GM12892 (cell line): ENCODE measurements around the gene AKAP13. TPM values are rescaled to one million over a fixed set of nuclear protein-coding genes. Genes with fewer than 3 reads are reported as not detected.

Source experiments
- DNase-seq: peaks from one replicate; pipeline ENCODE4 v3.0.0; 2011; ENCODE audit not compliant: insufficient read length
- FAIRE-seq: peaks from 2 replicates; lab custom pipeline; 2011; peaks lifted over from hg19 to GRCh38; lab: Jason Lieb, UNC
- POLR2A ChIP-seq: IDR thresholded peaks from 2 replicates; pipeline ENCODE4 v1.6.1; 2011; ENCODE audit warnings: low read depth, low read length, control low read depth
- POLR2AphosphoS5 ChIP-seq: IDR thresholded peaks from 2 replicates; pipeline ENCODE4 v1.6.1; 2011; ENCODE audit warnings: low read depth, low read length, control low read depth
- TAF1 ChIP-seq: IDR thresholded peaks from 2 replicates; pipeline ENCODE4 v1.6.1; 2011; ENCODE audit warnings: low read depth, mild to moderate bottlenecking, control low read depth, low read length, borderline replicate concordance
- polyA plus RNA-seq: library from polyadenylated mRNA; unstranded; fragments of >200 nt; gene quantifications from one replicate; pipeline ENCODE4 v1.2.1, GENCODE V29; 2012; ENCODE audit warnings: missing spikeins, inconsistent platforms; ENCODE audit not compliant: missing spikeins

Gene AKAP13, protein sequence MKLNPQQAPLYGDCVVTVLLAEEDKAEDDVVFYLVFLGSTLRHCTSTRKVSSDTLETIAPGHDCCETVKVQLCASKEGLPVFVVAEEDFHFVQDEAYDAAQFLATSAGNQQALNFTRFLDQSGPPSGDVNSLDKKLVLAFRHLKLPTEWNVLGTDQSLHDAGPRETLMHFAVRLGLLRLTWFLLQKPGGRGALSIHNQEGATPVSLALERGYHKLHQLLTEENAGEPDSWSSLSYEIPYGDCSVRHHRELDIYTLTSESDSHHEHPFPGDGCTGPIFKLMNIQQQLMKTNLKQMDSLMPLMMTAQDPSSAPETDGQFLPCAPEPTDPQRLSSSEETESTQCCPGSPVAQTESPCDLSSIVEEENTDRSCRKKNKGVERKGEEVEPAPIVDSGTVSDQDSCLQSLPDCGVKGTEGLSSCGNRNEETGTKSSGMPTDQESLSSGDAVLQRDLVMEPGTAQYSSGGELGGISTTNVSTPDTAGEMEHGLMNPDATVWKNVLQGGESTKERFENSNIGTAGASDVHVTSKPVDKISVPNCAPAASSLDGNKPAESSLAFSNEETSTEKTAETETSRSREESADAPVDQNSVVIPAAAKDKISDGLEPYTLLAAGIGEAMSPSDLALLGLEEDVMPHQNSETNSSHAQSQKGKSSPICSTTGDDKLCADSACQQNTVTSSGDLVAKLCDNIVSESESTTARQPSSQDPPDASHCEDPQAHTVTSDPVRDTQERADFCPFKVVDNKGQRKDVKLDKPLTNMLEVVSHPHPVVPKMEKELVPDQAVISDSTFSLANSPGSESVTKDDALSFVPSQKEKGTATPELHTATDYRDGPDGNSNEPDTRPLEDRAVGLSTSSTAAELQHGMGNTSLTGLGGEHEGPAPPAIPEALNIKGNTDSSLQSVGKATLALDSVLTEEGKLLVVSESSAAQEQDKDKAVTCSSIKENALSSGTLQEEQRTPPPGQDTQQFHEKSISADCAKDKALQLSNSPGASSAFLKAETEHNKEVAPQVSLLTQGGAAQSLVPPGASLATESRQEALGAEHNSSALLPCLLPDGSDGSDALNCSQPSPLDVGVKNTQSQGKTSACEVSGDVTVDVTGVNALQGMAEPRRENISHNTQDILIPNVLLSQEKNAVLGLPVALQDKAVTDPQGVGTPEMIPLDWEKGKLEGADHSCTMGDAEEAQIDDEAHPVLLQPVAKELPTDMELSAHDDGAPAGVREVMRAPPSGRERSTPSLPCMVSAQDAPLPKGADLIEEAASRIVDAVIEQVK (N-terminal part only)
- 49.4 TPM for polyA plus RNA-seq

- peak; percentile 68 for TF ChIP-seq POLR2AphosphoS5
- TF ChIP-seq POLR2A = peak; percentile 79
- no peak for TF ChIP-seq TAF1
- DNase-seq (peak; percentile 79), FAIRE-seq (peak; percentile 92)
Observed at GRCh38 chr15:85380217-85380811, at the start of gene AKAP13. Gene AKAP13, plus strand, starts transcription at chr15:85380603. Its CDS starts 105,118 bp downstream, at chr15:85485721.

DNA sequence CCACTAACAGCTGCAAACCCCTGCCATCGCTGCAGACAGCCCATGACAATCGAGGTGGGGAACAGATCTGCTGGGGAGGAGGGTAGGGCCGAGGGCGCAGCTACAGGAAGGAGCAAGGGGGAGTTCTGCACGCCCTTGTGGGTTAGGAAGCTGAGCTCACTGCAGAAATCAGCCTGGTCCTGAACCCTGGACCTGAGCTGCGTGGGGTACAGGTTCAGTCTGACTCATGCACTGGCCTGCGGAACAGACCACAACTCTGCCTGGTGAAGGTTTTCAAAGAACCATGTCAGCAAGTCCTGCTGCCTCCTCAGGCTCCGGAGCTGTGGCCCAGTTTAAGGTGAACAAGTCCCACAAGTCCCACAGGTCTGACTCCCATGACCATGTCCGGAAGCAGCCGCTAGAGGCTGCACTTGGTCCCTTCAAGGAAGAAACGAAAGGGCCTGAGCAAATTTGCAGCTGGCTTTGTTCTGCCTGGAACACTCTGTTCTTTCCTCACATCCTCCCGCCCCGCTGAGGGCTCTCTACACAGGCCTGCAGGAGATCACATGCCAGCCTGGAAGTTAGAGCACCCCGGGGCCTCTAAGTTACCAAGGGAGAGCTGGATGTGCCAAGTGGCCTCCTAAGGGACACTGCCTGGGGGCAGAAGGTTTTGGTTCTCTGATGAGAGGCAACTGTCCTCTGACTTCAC, 49.4 kb upstream of the AKAP13 start:
- TF ChIP-seq TAF1 (no peak), POLR2AphosphoS5 (peak; percentile 71), POLR2A (peak; percentile 70)
- DNase-seq (peak; percentile 59), FAIRE-seq (peak; percentile 96)

DNA sequence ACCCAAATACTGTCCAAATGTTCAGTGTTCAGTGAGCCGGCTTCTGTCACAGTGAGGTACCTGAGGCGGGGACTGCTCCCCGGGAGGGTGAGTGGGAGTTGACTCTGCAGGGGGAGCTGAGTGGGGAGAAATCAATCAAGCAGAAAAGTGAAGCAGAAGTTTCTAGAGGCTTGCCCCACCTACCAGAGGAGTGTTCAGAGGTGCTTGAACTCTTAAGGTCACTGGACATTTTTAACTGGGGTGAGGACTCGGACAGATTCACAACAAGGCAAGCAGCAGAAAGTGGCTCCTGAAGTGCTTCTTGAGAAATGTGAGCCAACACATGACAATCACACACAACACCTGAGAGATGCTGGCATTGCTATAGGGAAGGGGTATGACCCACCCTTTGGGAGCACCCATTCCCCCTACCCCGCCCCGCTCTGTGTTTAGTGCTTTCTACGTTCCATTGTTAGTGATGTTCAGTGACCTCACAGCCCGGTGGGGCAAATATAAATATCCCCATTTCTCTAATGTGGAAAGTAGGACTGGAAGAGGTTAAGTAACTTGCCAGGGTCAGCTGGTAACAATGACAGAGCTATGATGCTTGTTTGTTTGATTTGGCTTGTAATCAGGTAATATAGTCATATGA, 48.6 kb upstream of the AKAP13 start:
- FAIRE-seq = peak; percentile 74

DNA sequence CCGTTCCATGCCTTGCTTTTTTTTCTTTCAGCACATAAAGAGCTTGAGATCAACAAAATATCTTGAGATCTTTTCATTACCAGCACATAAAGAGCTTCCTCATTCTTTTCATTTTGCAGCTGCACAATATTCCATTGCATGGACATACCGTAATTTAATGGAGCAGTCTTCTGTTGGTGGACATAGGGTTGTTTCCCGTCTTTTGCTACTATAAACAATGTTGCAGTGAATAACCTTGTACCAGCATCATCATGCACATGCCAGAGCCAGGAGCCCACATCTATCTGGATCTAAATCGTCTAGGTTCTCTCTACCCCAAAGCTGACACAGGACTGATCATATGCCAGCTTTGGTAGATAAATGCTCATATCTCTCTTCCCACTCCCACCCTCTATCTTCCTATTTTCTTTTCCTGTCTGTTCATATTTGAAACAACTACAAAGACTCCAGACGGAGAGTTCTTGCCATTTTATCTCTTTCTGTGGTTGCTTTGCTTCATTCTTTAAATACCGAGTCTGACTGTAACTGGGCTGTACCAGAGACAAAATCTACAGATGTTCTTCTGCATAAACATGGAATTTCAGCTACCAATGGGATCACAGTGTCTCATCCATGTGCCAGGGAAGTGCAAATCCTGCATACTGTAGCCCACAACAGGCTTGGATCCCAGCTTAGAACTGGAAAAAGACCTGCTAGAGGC, 47.1 kb upstream of the AKAP13 start:
- DNase-seq = no peak
- TF ChIP-seq POLR2A (no peak), POLR2AphosphoS5 (no peak), TAF1 (no peak)
- no peak for FAIRE-seq

More for the DNA sequence above, 48.6 kb upstream of the AKAP13 start:
- peak; percentile 24 for DNase-seq
- TF ChIP-seq TAF1 (no peak), POLR2AphosphoS5 (no peak), POLR2A (no peak)

DNA sequence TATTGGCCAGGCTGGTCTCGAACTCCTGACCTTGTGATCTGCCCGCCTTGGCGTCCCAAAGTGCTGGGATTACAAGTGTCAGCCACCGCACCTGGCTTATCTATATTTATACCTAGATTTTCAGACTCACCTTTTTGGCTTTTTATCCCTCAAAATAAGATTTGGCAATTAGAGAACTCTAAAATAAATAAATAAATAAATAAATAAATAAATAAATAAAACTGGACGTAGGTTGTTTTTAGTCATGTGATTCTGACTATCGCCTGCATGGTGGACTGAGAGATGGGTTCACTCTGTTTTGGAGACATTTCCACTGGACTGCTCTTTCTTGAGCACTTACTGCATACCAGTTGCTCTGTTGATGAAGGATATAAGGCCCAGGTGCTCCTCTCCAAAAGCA, 46.2 kb upstream of the AKAP13 start:
- no peak for DNase-seq
- FAIRE-seq = no peak
- TF ChIP-seq POLR2A (no peak), TAF1 (no peak), POLR2AphosphoS5 (no peak)

DNA sequence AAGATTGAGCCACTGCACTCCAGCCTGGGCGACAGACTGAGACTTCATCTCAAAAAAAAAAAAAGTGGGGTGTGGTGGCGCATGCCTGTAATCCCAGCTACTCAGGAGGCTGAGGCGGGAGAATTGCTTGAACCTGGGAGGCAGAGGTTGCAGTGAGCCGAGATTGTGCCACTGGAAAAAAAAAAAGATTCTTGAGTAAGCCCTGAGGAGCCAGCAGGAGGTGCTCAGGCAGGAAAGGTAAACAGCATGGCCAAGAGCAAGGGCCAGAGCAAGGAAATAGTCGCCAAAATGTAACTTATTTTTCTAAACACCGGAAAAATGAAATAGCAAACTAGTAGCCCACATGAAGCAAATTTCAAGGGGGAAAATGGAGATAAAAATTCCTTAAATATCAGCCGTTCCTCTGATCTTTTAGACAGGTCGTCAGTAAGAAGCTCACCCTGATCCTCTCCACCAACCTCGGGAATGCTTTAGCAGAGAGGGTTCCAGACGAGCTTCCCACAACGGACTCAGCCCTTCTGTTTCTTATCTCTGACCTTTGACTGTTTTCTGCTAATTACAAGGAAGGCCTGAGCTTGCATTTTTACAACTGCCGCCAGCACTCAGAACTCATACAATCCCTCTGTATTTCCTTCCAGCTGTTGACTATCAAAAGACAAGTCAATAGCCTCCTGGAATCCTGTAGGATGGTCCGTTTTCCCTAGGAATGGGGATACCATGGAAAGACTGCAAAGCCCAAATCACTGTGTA, 45.0 kb upstream of the AKAP13 start:
- no peak for DNase-seq
- FAIRE-seq = no peak

GRCh38 chr15:85336880-85337279, 43.5 kb upstream of the AKAP13 start:
- no peak for DNase-seq
- FAIRE-seq = no peak
- TF ChIP-seq POLR2AphosphoS5 (no peak), POLR2A (no peak), TAF1 (no peak)

More for the DNA sequence above, 45.0 kb upstream of the AKAP13 start:
- TF ChIP-seq POLR2AphosphoS5 (no peak), POLR2A (no peak), TAF1 (no peak)

DNA sequence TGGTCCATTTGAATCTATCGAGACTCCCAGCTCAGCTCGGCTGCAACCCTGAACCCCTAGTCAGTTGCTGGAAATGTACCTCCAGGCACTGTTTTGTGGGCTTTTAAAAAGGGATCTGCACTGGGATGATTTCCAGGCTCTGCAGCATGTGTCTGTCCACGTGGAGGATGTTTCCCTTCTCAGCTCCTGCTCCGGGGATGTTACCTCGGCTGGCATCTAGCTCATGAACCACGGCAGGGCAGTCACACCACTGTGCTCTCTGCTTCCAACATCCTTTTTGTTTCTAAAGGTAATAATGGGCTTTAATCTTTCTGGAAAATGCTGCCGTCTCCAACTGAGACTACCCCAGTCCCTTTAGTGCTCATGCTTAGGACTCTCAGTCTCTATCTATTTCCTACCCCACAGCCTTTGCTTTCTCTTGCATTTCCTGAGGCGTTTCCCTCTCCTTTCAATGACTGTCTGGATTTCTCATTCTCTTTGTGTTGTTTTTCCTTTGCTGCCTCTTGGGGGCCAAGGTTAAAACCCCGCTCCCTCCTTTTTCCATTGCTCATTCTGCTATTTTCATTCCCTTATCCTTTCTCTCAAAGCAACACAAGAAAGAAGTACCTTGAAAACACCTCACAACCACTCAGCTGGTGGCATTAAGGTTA, 42.9 kb upstream of the AKAP13 start:
- no peak for TF ChIP-seq POLR2AphosphoS5
- no peak for TF ChIP-seq TAF1
- FAIRE-seq = no peak

More for the DNA sequence above, 42.9 kb upstream of the AKAP13 start:
- no peak for DNase-seq
